Measurements from ENCODE around the gene FAM210B. TPM values are rescaled to one million over a fixed set of nuclear protein-coding genes. Genes with fewer than 3 reads are reported as not detected.
"Not testable (repeated sequence)": the region's sequence is repeated elsewhere in the genome, so short reads cannot be mapped to it uniquely, and the experiment has no call there.

Gene FAM210B
- total RNA-seq, 1 experiment from 2014 or later, result 19.1 TPM

GRCh38 chr20:56389807-56390206, 31.0 kb downstream of the FAM210B start:
- ChIA-PET POLR2A (no interaction called here), CTCF (no interaction called here)
- H3K4me1 Mint-ChIP-seq, result peaks cover 29% of the 10 kb centered on the region
- no peaks in the 10 kb centered on the region for H3K9me3 Mint-ChIP-seq
- no peaks in the 10 kb centered on the region for H3K27me3 Mint-ChIP-seq (ENCODE audit: low read depth)
- ATAC-seq (no peak), DNase-seq (ENCODE audit: low spot score) (no peak)
- H3K36me3 Mint-ChIP-seq, result peaks cover 57% of the 10 kb centered on the region
- peak overlapping the region; percentile 50; the same call in 1 of the 2 replicates for H3K27ac Mint-ChIP-seq
- TF ChIP-seq AR (CRISPR knock-in tag; IDR thresholded peaks at IDR 0.05), result no peak
- no peak for TF ChIP-seq KAT7 (CRISPR knock-in tag; IDR thresholded peaks at IDR 0.05; ENCODE audit: borderline replicate concordance)
- TF ChIP-seq JUN (CRISPR knock-in tag; IDR thresholded peaks at IDR 0.05), result no peak
- TF ChIP-seq HMGA2 (CRISPR knock-in tag; IDR thresholded peaks at IDR 0.05), result no peak
- TF ChIP-seq ZNF219 (CRISPR knock-in tag; IDR thresholded peaks at IDR 0.05; ENCODE audit: borderline replicate concordance), result no peak
- no peak for TF ChIP-seq CREM (CRISPR knock-in tag; IDR thresholded peaks at IDR 0.05)
- no peak for TF ChIP-seq E2F1 (CRISPR knock-in tag; IDR thresholded peaks at IDR 0.05)
- no peak for TF ChIP-seq CDX4 (CRISPR knock-in tag; IDR thresholded peaks at IDR 0.05; ENCODE audit: borderline replicate concordance)
- TF ChIP-seq ELF4 (CRISPR knock-in tag; IDR thresholded peaks at IDR 0.05; ENCODE audit: low read depth), result no peak
- TF ChIP-seq ETV6 (CRISPR knock-in tag; IDR thresholded peaks at IDR 0.05), result no peak
- TF ChIP-seq TP53 (CRISPR knock-in tag; IDR thresholded peaks at IDR 0.05), result no peak
- no peak for TF ChIP-seq FOXP4 (CRISPR knock-in tag; IDR thresholded peaks at IDR 0.05)
- no peak for TF ChIP-seq ERG (CRISPR knock-in tag; IDR thresholded peaks at IDR 0.05)
- TF ChIP-seq NFATC4 (CRISPR knock-in tag; IDR thresholded peaks at IDR 0.05), result no peak
- H3K4me3 Mint-ChIP-seq, result no peak overlapping the region

- H3K4me3 Mint-ChIP-seq; POLR2A ChIA-PET; ATAC-seq; H3K9me3 Mint-ChIP-seq; CTCF ChIA-PET; DNase-seq (ENCODE audit: low spot score); H3K27me3 Mint-ChIP-seq (ENCODE audit: low read depth); H3K27ac Mint-ChIP-seq: not testable (repeated sequence)
- Mint-ChIP-seq H3K36me3 (peaks cover 54% of the 10 kb centered on the region), H3K4me1 (peaks cover 29% of the 10 kb centered on the region)
These were observed 31.6 kb downstream of the FAM210B start for GRCh38 chr20:56390396-56390795.

GRCh38 chr20:56391037-56391436, 32.3 kb downstream of the FAM210B start:
- peak overlapping the region; percentile 71 for H3K27ac Mint-ChIP-seq
- ChIA-PET CTCF (no interaction called here), POLR2A (interaction anchor here (1.0 kb wide), 1 partner anchor 19 kb away, joined by 3 read pairs; no protein-coding TSS in a partner anchor)

More at GRCh38 chr20:56391037-56391436, 32.3 kb downstream of the FAM210B start:
- no peaks in the 10 kb centered on the region for H3K27me3 Mint-ChIP-seq (ENCODE audit: low read depth)
- no peaks in the 10 kb centered on the region for H3K9me3 Mint-ChIP-seq
- DNase-seq (ENCODE audit: low spot score), result no peak
- no peak for ATAC-seq
- no peak overlapping the region for H3K4me3 Mint-ChIP-seq
- H3K4me1 Mint-ChIP-seq, result peaks cover 29% of the 10 kb centered on the region
- peaks cover 54% of the 10 kb centered on the region for H3K36me3 Mint-ChIP-seq
- TF ChIP-seq TEAD4 (CRISPR knock-in tag; IDR thresholded peaks at IDR 0.05) (no peak), FOXJ3 (CRISPR knock-in tag; IDR thresholded peaks at IDR 0.05; ENCODE audit: borderline replicate concordance) (no peak)
